SW 1271 (cell line): Measurements from ENCODE around the gene MTFR1L.

Source experiments
- DNase-seq, 2 experiments: peaks; one replicate each; lab custom pipeline; 2025; lab: John Stamatoyannopoulos, UW

MTFR1L gene

GRCh38 chr1:25878690-25879089, 58.9 kb downstream of the MTFR1L start:
- DNase-seq = no peak

- no peak for DNase-seq
Observed at GRCh38 chr1:25879675-25880074, 59.9 kb downstream of the MTFR1L start.

- DNase-seq = no peak
Observed at GRCh38 chr1:25880518-25880917, 60.8 kb downstream of the MTFR1L start.

- no peak for DNase-seq
Observed at GRCh38 chr1:25881266-25881665, 61.5 kb downstream of the MTFR1L start.
